Measurements from ENCODE around the gene MRM2.
"Not testable (repeated sequence)": the region's sequence is repeated elsewhere in the genome, so short reads cannot be mapped to it uniquely, and the experiment has no call there.

MRM2 gene

GRCh38 chr7:2269089-2269990 is 27.3 kb upstream of the MRM2 start:
- not testable (repeated sequence) for H4K91ac ChIP-seq (ENCODE audit: low read depth, low read length); H3K9me3 ChIP-seq (ENCODE audit: insufficient read depth, low read depth, low read length); H2AFZ ChIP-seq (ENCODE audit: insufficient read depth, low read length, poor library complexity); H3K36me3 ChIP-seq (ENCODE audit: control insufficient read depth in 1 of 2, insufficient read depth in 2 of 2, low read length in 2 of 2); H3K79me2 ChIP-seq (ENCODE audit: control insufficient read depth, insufficient read depth, low read length, poor library complexity); H2BK12ac ChIP-seq (ENCODE audit: low read length); H4K12ac ChIP-seq (ENCODE audit: low read depth, low read length); H3K4ac ChIP-seq (ENCODE audit: low read depth, low read length); DNase-seq; H4K8ac ChIP-seq (ENCODE audit: low read depth, low read length); H2AK5ac ChIP-seq (ENCODE audit: low read length); H2BK120ac ChIP-seq (ENCODE audit: insufficient read depth, low read length, poor library complexity); H3K79me1 ChIP-seq (ENCODE audit: low read length); H3K4me3 ChIP-seq (ENCODE audit: low read depth, low read length); H3K27ac ChIP-seq (ENCODE audit: low read depth, low read length); H3K27me3 ChIP-seq (ENCODE audit: insufficient read depth, low read length); H2BK5ac ChIP-seq (ENCODE audit: low read depth, low read length, poor library complexity); H3K4me2 ChIP-seq (ENCODE audit: low read length); H3K9ac ChIP-seq (ENCODE audit: low read length); H3K18ac ChIP-seq (ENCODE audit: low read length); H3K14ac ChIP-seq (ENCODE audit: low read length); H3K23ac ChIP-seq (ENCODE audit: low read length)
- H3K4me1 ChIP-seq (ENCODE audit: control insufficient read depth in 1 of 2, insufficient read depth in 2 of 2, low read length in 2 of 2) = peaks cover 9 to 11% of the 10 kb centered on the region in 2 experiments
- WGBS (ENCODE audit: extremely low coverage, insufficient coverage, insufficient read length) = no CpG with 5 or more reads among the region's 18 CpGs

- peaks cover 12 to 14% of the 10 kb centered on the region in 2 experiments for H3K36me3 ChIP-seq (ENCODE audit: control insufficient read depth in 1 of 2, insufficient read depth in 2 of 2, low read length in 2 of 2)
- H4K8ac ChIP-seq (ENCODE audit: low read depth, low read length) = no peak overlapping the region
- no peak overlapping the region for H2AFZ ChIP-seq (ENCODE audit: insufficient read depth, low read length, poor library complexity)
- H4K91ac ChIP-seq (ENCODE audit: low read depth, low read length) = no peak overlapping the region
- H3K9ac ChIP-seq (ENCODE audit: low read length) = no peak overlapping the region
- H3K4me3 ChIP-seq (ENCODE audit: low read depth, low read length) = no peak overlapping the region
- no peak overlapping the region for H3K27ac ChIP-seq (ENCODE audit: low read depth, low read length)
- H3K4ac ChIP-seq (ENCODE audit: low read depth, low read length) = no peak overlapping the region
- H2AK5ac ChIP-seq (ENCODE audit: low read length) = no peak overlapping the region
- no peak overlapping the region for H2BK12ac ChIP-seq (ENCODE audit: low read length)
- peaks cover 9 to 11% of the 10 kb centered on the region in 2 experiments for H3K4me1 ChIP-seq (ENCODE audit: control insufficient read depth in 1 of 2, insufficient read depth in 2 of 2, low read length in 2 of 2)
- no peaks in the 10 kb centered on the region for H3K27me3 ChIP-seq (ENCODE audit: insufficient read depth, low read length)
- H2BK120ac ChIP-seq (ENCODE audit: insufficient read depth, low read length, poor library complexity) = no peak overlapping the region
- H4K12ac ChIP-seq (ENCODE audit: low read depth, low read length) = no peak overlapping the region
- H3K79me1 ChIP-seq (ENCODE audit: low read length) = no peaks in the 10 kb centered on the region
- no peak overlapping the region for H2BK5ac ChIP-seq (ENCODE audit: low read depth, low read length, poor library complexity)
- peaks cover 3% of the 10 kb centered on the region for H3K9me3 ChIP-seq (ENCODE audit: insufficient read depth, low read depth, low read length)
- no peak overlapping the region for H3K23ac ChIP-seq (ENCODE audit: low read length)
- peak; percentile 29 to 50 for DNase-seq
- H3K4me2 ChIP-seq (ENCODE audit: low read length) = no peak overlapping the region
- H3K18ac ChIP-seq (ENCODE audit: low read length) = no peak overlapping the region
- no peak overlapping the region for H3K14ac ChIP-seq (ENCODE audit: low read length)
- WGBS (ENCODE audit: extremely low coverage, insufficient coverage, insufficient read length) = no CpG with 5 or more reads among the region's 10 CpGs
- H3K79me2 ChIP-seq (ENCODE audit: control insufficient read depth, insufficient read depth, low read length, poor library complexity) = no peaks in the 10 kb centered on the region
These were observed 24.9 kb upstream of the MRM2 start for GRCh38 chr7:2266911-2267310.

- no peak overlapping the region for H3K4me2 ChIP-seq (ENCODE audit: low read length)
- no peak overlapping the region for H2BK12ac ChIP-seq (ENCODE audit: low read length)
- H3K27me3 ChIP-seq (ENCODE audit: insufficient read depth, low read length) = no peaks in the 10 kb centered on the region
- H2AK5ac ChIP-seq (ENCODE audit: low read length) = no peak overlapping the region
- peaks cover 0 to 3% of the 10 kb centered on the region in 2 experiments for H3K4me1 ChIP-seq (ENCODE audit: control insufficient read depth in 1 of 2, insufficient read depth in 2 of 2, low read length in 2 of 2)
- no peak for DNase-seq
- no CpG with 5 or more reads among the region's 23 CpGs for WGBS (ENCODE audit: extremely low coverage, insufficient coverage, insufficient read length)
- no peak overlapping the region for H3K23ac ChIP-seq (ENCODE audit: low read length)
- H3K9me3 ChIP-seq (ENCODE audit: insufficient read depth, low read depth, low read length) = peaks cover 3% of the 10 kb centered on the region
- no peak overlapping the region for H3K4ac ChIP-seq (ENCODE audit: low read depth, low read length)
- H3K14ac ChIP-seq (ENCODE audit: low read length) = no peak overlapping the region
- H4K91ac ChIP-seq (ENCODE audit: low read depth, low read length) = no peak overlapping the region
- H2BK120ac ChIP-seq (ENCODE audit: insufficient read depth, low read length, poor library complexity) = no peak overlapping the region
- H3K18ac ChIP-seq (ENCODE audit: low read length) = no peak overlapping the region
- no peak overlapping the region for H2BK5ac ChIP-seq (ENCODE audit: low read depth, low read length, poor library complexity)
- H3K4me3 ChIP-seq (ENCODE audit: low read depth, low read length) = no peak overlapping the region
- no peaks in the 10 kb centered on the region for H3K79me1 ChIP-seq (ENCODE audit: low read length)
- H4K8ac ChIP-seq (ENCODE audit: low read depth, low read length) = no peak overlapping the region
- no peak overlapping the region for H2AFZ ChIP-seq (ENCODE audit: insufficient read depth, low read length, poor library complexity)
- H3K79me2 ChIP-seq (ENCODE audit: control insufficient read depth, insufficient read depth, low read length, poor library complexity) = no peaks in the 10 kb centered on the region
- no peak overlapping the region for H3K9ac ChIP-seq (ENCODE audit: low read length)
- peaks cover 11 to 15% of the 10 kb centered on the region in 2 experiments for H3K36me3 ChIP-seq (ENCODE audit: control insufficient read depth in 1 of 2, insufficient read depth in 2 of 2, low read length in 2 of 2)
- H3K27ac ChIP-seq (ENCODE audit: low read depth, low read length) = no peak overlapping the region
- no peak overlapping the region for H4K12ac ChIP-seq (ENCODE audit: low read depth, low read length)
These were observed 22.2 kb upstream of the MRM2 start for GRCh38 chr7:2264158-2264557.

- Histone ChIP-seq H4K12ac (ENCODE audit: low read depth, low read length) (no peak overlapping the region), H3K23ac (ENCODE audit: low read length) (no peak overlapping the region), H2AFZ (ENCODE audit: insufficient read depth, low read length, poor library complexity) (no peak overlapping the region), H3K4me2 (ENCODE audit: low read length) (no peak overlapping the region), H3K4ac (ENCODE audit: low read depth, low read length) (no peak overlapping the region), H3K4me3 (ENCODE audit: low read depth, low read length) (no peak overlapping the region), H4K8ac (ENCODE audit: low read depth, low read length) (no peak overlapping the region), H3K9ac (ENCODE audit: low read length) (no peak overlapping the region), H2BK12ac (ENCODE audit: low read length) (no peak overlapping the region), H4K91ac (ENCODE audit: low read depth, low read length) (no peak overlapping the region), H3K27ac (ENCODE audit: low read depth, low read length) (no peak overlapping the region), H3K14ac (ENCODE audit: low read length) (no peak overlapping the region), H3K4me1 (ENCODE audit: control insufficient read depth in 1 of 2, insufficient read depth in 2 of 2, low read length in 2 of 2) (peaks cover 0 to 3% of the 10 kb centered on the region in 2 experiments), H2BK120ac (ENCODE audit: insufficient read depth, low read length, poor library complexity) (no peak overlapping the region), H3K79me1 (ENCODE audit: low read length) (no peaks in the 10 kb centered on the region), H3K9me3 (ENCODE audit: insufficient read depth, low read depth, low read length) (peaks cover 3% of the 10 kb centered on the region), H3K27me3 (ENCODE audit: insufficient read depth, low read length) (no peaks in the 10 kb centered on the region), H2BK5ac (ENCODE audit: low read depth, low read length, poor library complexity) (no peak overlapping the region), H2AK5ac (ENCODE audit: low read length) (no peak overlapping the region), H3K36me3 (ENCODE audit: control insufficient read depth in 1 of 2, insufficient read depth in 2 of 2, low read length in 2 of 2) (peaks cover 15 to 16% of the 10 kb centered on the region in 2 experiments), H3K18ac (ENCODE audit: low read length) (no peak overlapping the region), H3K79me2 (ENCODE audit: control insufficient read depth, insufficient read depth, low read length, poor library complexity) (no peaks in the 10 kb centered on the region)
- no CpG with 5 or more reads among the region's 18 CpGs for WGBS (ENCODE audit: extremely low coverage, insufficient coverage, insufficient read length)
- no peak for DNase-seq
These were observed 21.2 kb upstream of the MRM2 start for GRCh38 chr7:2263176-2263575.
